KMS-11 (cell line): ENCODE results near the gene CHMP6.

ENCODE experiments used
- H2AFZ ChIP-seq: fragments of 200-600 bp; sonication (generic); 2 replicates; pipeline ENCODE4 v1.6.1; 2016; ENCODE audit warnings: antibody characterized with exemption, mixed run types, low read depth
- H3K27ac ChIP-seq: fragments of 200-600 bp; sonication (generic); 2 replicates; pipeline ENCODE4 v1.6.1; 2016; ENCODE audit warnings: mild to moderate bottlenecking, mixed run types
- H3K27me3 ChIP-seq: fragments of 200-600 bp; sonication (generic); 2 replicates; pipeline ENCODE4 v1.6.1; 2017; ENCODE audit warnings: mild to moderate bottlenecking, low read depth, mixed run types, moderate library complexity; ENCODE audit not compliant: insufficient read depth
- H3K36me3 ChIP-seq: fragments of 200-600 bp; sonication (generic); 2 replicates; pipeline ENCODE4 v1.6.1; 2017; ENCODE audit warnings: mild to moderate bottlenecking, mixed run types; ENCODE audit not compliant: insufficient read depth
- H3K4me1 ChIP-seq: fragments of 200-600 bp; sonication (generic); 2 replicates; pipeline ENCODE4 v1.6.1; 2016; ENCODE audit warnings: mild to moderate bottlenecking, low read depth, mixed run types; ENCODE audit not compliant: poor library complexity, severe bottlenecking
- H3K4me2 ChIP-seq: fragments of 200-600 bp; sonication (generic); 2 replicates; pipeline ENCODE4 v1.7.0; 2016; ENCODE audit warnings: mild to moderate bottlenecking, mixed run types
- H3K4me3 ChIP-seq: fragments of 200-600 bp; sonication (generic); IDR thresholded peaks from 2 replicates; pipeline ENCODE4 v1.6.1; 2017; ENCODE audit warnings: low read depth, low read length, mixed read lengths; ENCODE audit not compliant: insufficient read depth
- H3K79me2 ChIP-seq: fragments of 200-600 bp; sonication (generic); 2 replicates; pipeline ENCODE4 v1.6.1; 2016; ENCODE audit warnings: low read depth, mixed run types; ENCODE audit not compliant: insufficient read depth
- H3K9ac ChIP-seq: fragments of 200-600 bp; sonication (generic); 2 replicates; pipeline ENCODE4 v1.6.1; 2016; ENCODE audit warnings: mild to moderate bottlenecking, mixed run types
- H4K20me1 ChIP-seq: fragments of 200-600 bp; sonication (generic); 2 replicates; pipeline ENCODE4 v1.6.1; 2016; ENCODE audit warnings: mild to moderate bottlenecking, mixed run types; ENCODE audit not compliant: insufficient read depth
- TF ChIP-seq, protein P1 (sequence below): fragments of 200-600 bp; sonication (generic); conservative IDR thresholded peaks from 2 replicates; pipeline ENCODE4 v1.6.1; 2017; ENCODE audit warnings: low read depth, mild to moderate bottlenecking, antibody characterized with exemption, low read length, moderate library complexity, mixed read lengths

The CHMP6 gene

GRCh38 chr17:81008140-81008539 is 16.5 kb downstream of the CHMP6 start:
- Histone ChIP-seq H3K4me3 (no peak overlapping the region), H3K36me3 (no peaks in the 10 kb centered on the region), H2AFZ (no peak overlapping the region), H3K4me1 (no peaks in the 10 kb centered on the region), H4K20me1 (no peaks in the 10 kb centered on the region), H3K4me2 (no peak overlapping the region), H3K27me3 (peaks cover 68% of the 10 kb centered on the region), H3K79me2 (no peaks in the 10 kb centered on the region), H3K27ac (no peak overlapping the region), H3K9ac (no peak overlapping the region)
- TF ChIP-seq, protein P1, sequence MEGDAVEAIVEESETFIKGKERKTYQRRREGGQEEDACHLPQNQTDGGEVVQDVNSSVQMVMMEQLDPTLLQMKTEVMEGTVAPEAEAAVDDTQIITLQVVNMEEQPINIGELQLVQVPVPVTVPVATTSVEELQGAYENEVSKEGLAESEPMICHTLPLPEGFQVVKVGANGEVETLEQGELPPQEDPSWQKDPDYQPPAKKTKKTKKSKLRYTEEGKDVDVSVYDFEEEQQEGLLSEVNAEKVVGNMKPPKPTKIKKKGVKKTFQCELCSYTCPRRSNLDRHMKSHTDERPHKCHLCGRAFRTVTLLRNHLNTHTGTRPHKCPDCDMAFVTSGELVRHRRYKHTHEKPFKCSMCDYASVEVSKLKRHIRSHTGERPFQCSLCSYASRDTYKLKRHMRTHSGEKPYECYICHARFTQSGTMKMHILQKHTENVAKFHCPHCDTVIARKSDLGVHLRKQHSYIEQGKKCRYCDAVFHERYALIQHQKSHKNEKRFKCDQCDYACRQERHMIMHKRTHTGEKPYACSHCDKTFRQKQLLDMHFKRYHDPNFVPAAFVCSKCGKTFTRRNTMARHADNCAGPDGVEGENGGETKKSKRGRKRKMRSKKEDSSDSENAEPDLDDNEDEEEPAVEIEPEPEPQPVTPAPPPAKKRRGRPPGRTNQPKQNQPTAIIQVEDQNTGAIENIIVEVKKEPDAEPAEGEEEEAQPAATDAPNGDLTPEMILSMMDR, result no peak

- H3K4me2 ChIP-seq, result no peak overlapping the region
- no peak overlapping the region for H3K27ac ChIP-seq
- no peak overlapping the region for H3K9ac ChIP-seq
These were observed 17.5 kb downstream of the CHMP6 start for GRCh38 chr17:81009136-81009535.

DNA sequence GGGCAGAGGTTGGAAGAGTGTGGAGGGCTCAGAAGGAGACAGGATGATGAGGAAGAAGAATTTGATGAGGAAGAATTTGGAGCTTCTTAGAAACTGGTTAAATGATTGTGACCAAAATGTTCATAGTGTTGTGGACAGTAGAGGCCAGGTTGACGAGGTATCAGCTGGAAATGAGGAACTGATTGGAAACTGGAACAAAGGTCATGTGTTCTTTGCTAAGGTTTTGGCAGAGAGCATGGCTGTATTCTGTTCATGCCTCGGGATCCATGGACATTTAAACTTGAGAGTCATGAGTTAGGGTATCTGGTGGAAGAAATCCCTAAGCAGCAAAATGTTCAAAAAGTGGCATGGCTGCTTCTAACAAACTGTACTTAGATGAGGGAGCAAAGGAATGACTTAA is 19.3 kb downstream of the CHMP6 start:
- H2AFZ ChIP-seq, result no peak overlapping the region
- no peaks in the 10 kb centered on the region for H3K36me3 ChIP-seq
- H3K4me2 ChIP-seq, result no peak overlapping the region
- H3K4me1 ChIP-seq, result no peaks in the 10 kb centered on the region
- H3K27ac ChIP-seq, result no peak overlapping the region
- no peak overlapping the region for H3K9ac ChIP-seq
- TF ChIP-seq, protein P1, result no peak
- no peaks in the 10 kb centered on the region for H3K79me2 ChIP-seq
- no peak overlapping the region for H3K4me3 ChIP-seq
- H4K20me1 ChIP-seq, result no peaks in the 10 kb centered on the region
- H3K27me3 ChIP-seq, result peaks cover 92% of the 10 kb centered on the region

More at GRCh38 chr17:81009136-81009535, 17.5 kb downstream of the CHMP6 start:
- Histone ChIP-seq H4K20me1 (no peaks in the 10 kb centered on the region), H3K79me2 (no peaks in the 10 kb centered on the region), H2AFZ (no peak overlapping the region), H3K36me3 (no peaks in the 10 kb centered on the region), H3K27me3 (peaks cover 78% of the 10 kb centered on the region), H3K4me1 (no peaks in the 10 kb centered on the region), H3K4me3 (no peak overlapping the region)
- TF ChIP-seq, protein P1, result no peak

GRCh38 chr17:81011951-81012350 is 20.3 kb downstream of the CHMP6 start:
- no peak overlapping the region for H3K4me2 ChIP-seq
- no peaks in the 10 kb centered on the region for H3K4me1 ChIP-seq
- no peak overlapping the region for H3K4me3 ChIP-seq
- H3K79me2 ChIP-seq, result no peaks in the 10 kb centered on the region
- no peaks in the 10 kb centered on the region for H3K36me3 ChIP-seq
- no peak overlapping the region for H3K27ac ChIP-seq
- peaks cover 94% of the 10 kb centered on the region for H3K27me3 ChIP-seq
- no peak overlapping the region for H3K9ac ChIP-seq
- no peak overlapping the region for H2AFZ ChIP-seq
- TF ChIP-seq, protein P1, result no peak
- no peaks in the 10 kb centered on the region for H4K20me1 ChIP-seq
